IPS DF 19.7 (cell line): ENCODE data around the gene SUMF1.

Experiments
- DNase-seq: peaks from one replicate; pipeline ENCODE4 v3.0.0-alpha.2; 2013; ENCODE audit warnings: low read depth, low spot score

Gene SUMF1

DNA sequence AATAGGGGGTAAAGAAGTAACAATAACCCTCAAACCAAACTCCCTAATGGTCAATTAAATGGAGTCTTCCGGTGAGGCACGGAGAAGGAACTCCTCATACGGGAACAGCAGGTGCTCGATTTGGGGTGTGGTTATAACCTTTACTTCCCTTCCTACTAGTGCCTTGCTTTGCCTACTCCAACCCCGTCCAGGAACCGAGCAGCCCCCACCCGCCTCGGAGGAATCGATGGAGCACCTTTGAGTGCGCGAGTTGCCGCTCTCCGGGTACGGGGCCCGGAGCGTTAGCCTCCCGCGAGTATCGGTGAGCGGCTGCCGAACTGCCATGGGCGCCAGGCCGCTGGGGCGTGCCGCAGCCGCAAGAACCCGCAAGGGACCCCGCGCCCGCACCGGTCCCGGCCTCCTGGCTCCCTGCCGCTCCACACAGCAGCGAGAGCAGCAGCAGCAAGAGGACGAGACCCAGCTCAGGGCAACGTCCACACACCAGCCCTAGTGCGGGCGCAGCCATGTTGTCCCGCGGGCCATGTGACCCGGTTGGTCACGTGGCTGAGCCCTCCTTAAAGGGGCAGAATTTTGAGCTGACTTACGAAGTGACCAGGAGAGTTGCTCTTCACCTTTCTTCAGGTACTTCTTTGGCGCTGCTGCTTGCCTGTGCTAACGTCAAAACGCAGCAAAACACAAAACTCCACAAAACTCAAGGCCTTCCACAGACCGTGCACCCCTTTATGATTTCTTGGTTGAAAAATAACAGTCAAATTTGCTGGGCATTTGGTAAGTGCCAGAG lies at the start of gene SUMF1:
Gene SUMF1 (minus strand): TSS at position 529 of the 781 bp plus-strand sequence. CDS start 24 bp downstream, at position 505.
- peak; percentile 60 for DNase-seq

DNA sequence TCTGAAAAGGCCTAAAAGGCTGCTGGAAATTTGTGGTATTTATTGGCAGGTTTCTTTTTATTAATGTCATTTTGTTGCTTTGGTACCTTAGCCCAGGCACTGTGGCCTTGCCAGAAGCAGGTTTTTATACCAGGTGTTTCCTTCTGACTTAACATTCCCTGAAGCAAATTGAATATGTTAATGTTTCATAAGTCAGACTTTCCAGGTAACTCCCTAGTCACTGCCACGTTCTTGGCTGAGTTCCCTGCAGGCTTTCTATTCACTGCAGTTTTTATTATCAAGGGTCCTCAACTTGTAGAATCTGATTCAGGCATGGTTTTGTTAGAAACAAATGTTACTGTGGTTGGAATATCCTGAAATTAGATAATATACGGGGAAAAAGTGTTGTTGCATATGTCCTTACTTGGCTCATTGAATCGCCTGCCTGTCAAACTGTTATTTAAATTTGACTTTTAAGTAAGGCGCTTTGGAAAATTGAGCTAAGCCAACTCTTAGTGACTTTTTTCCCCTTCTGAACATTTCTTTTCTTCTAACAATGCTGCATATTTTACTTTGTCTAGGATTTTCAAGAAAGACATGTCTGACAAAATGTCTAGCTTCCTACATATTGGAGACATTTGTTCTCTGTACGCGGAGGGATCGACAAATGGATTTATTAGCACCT lies 49.0 kb upstream of the SUMF1 start:
- DNase-seq = no peak

- DNase-seq = no peak
Measured at GRCh38 chr3:4514916-4515315, 47.8 kb upstream of the SUMF1 start.

- no peak for DNase-seq
Measured at GRCh38 chr3:4514321-4514720, 47.3 kb upstream of the SUMF1 start.

DNA sequence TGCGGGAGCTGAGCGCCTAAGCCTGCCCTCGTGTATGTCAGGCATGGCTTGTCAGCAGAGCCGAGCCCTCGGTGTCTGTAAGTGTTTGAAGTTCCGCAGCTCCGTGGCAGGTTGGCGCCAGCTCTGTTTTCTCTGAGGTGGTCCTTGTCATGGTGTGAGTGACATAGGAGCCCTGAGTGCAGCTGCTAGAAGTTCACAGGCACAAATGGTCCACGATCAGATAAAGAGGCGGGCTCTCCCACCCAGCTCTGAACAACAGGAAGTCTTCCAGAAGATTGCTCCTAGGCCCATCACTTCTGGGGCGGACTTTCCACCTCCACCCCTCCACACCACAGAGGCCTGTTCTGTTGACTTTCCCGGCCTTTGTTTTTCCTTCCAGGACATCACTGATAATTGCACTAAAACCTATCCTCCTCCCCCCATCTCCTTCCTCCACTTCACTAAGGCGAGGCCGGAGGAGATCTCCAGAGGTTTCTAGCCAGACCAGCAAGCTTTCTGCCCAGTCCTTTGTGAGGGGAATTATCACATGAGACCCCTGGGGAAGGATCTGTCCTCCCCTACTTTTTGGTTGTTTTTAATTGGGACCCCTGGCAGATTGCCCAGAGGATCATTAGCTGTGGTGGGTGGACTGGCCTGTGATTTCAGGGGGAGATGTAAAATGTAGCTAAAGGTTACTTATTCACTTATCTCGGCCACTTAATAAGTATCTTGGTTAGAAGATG lies 46.0 kb upstream of the SUMF1 start:
- no peak for DNase-seq

DNA sequence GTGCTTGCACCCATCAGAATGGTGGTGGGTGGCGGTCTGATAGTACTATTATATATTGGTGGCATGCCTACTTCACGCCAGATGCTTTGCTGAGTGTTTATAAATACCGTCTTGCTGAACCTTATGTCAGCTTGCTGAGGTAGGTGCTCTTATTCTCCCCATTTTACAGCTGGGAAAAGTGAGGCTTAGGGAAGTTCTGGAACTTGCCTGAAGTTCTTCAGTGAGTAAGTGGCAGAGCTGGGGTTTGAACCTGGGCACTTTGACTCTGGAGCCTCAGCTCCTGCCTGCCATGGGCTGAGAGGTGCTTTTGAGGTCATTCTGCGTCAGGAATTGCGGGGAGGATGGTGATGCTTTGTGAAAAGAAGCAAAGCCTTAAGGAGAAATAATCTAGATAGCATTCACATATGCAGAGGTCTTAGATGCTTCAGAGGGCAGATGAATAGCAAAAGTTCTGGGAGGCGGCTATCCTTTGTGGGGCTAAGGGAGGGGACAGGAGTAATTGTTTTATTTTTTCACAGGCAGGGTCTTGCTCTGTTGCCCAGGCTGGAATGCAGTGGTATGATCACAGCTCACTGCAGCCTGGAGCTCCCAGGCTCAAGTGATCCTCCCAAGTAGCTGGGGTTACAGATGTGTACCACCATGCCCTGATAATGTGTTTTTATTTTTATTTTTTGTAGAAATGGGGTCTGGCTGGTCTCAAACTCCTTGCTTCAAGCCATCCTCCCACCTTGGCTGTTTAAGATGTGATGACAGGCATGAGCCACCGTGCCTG lies 44.6 kb upstream of the SUMF1 start:
- DNase-seq = no peak

DNA sequence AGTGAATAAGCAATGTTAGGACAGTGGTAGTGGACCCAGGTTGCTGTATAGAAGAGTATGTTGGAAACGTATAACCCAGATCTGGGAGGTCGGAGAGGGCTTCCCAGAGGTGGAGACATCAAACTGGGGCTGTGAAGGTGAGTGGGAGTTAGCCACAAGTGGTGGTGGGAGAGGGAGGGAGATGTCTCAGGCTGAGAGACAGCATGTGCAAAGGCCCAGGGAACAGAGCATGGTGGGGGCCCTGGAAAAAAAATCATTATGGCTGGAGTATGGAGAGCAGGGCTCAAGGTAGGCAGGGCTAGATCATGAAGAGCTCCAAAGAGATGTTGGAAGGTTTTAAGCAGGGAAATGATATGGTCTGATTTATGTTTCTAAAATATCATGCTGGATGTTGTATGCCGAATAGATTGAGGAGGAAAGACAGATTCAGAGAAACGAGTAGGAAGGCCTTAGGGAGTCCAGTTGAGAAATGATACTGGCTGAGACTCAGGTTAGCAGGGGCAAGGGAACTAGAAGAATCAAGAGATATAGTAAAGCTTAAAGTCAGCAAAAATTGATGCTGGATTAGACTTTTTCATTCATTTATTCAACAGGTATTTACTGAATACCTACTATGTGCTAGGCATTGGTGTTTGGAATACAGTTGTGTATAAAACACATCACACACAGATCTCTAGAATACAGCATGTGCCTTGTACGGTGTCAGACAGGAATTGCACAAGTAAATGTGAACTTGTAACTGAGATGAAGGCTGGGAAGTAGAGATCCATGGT lies 43.1 kb upstream of the SUMF1 start:
- no peak for DNase-seq

GRCh38 chr3:4509043-4509442 lies 42.0 kb upstream of the SUMF1 start:
- DNase-seq = no peak

GRCh38 chr3:4508048-4508981 lies 41.2 kb upstream of the SUMF1 start:
- DNase-seq = no peak

GRCh38 chr3:4507024-4507596 lies 40.0 kb upstream of the SUMF1 start:
- DNase-seq = no peak

- no peak for DNase-seq
Measured at GRCh38 chr3:4506559-4507023, 39.5 kb upstream of the SUMF1 start.

DNA sequence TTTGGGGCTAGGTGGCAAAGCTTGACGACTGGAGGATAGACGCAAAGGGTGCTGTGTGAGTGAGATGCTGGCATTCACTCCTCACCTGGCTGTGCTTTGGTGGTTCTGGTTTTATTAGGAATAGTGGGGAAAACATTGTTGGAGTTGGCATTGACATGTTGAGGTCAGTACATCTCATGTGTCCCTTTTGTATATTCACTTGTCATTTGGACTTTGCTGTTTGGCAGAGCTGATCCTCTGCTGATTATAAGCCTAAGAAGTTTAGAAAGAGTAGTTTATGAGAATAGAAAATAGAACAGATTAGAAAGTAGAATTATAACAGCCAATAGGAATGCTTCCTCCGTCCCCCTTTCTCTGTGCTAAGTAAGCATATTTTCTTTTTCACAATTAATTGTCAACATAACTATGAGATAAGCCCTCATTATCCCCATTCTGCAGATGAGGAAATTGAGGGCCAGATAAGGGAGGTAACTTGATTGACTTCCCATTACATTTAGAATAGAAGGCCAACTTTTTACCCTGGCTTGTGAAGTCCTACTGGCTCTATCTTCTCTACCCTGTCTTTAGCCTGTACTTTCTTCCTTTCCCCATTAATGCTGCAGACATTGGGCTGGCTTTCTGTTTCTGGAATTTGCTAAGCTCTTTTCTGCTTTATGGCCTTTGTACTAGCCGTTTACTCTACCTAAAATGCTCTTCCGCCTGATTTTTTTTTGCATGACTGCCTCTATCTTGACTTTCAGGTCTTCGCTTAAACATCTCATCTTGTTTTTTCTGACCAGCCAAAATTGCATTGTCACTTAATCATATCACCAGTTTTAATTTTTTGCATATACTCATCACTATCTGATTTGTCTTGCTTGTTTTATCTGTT lies 38.9 kb upstream of the SUMF1 start:
- no peak for DNase-seq

GRCh38 chr3:4504340-4505261 lies 37.5 kb upstream of the SUMF1 start:
- DNase-seq = no peak

DNA sequence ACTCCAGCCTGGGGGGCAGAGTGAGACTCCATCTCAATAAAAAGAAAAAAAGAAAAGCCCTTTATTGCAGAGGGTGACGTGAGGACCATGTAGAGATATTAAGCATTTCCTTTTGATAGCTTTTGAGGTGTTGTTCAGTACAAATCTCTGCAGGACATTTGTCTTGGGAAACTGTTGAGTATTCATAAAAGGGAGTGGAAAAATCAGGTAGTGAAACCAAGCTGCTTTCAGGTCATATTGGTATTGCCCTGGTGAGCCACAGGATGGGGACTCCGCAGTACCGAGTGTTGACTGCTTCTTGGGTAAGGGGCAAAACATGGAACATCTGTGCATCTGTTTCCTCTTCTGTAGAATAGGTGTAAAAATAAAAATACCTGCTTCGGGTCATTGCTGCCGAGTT lies 36.0 kb upstream of the SUMF1 start:
- no peak for DNase-seq

GRCh38 chr3:4501927-4502326 lies 34.9 kb upstream of the SUMF1 start:
- no peak for DNase-seq

GRCh38 chr3:4501437-4501836 lies 34.4 kb upstream of the SUMF1 start:
- DNase-seq = no peak

- no peak for DNase-seq
Measured at GRCh38 chr3:4498446-4498845, 31.4 kb upstream of the SUMF1 start.
